DOHH2 (cell line): ENCODE measurements around the gene ARRB2.

Experiments
- H3F3A ChIP-seq: fragments of 200-600 bp; sonication (generic), shearing (Covaris generic); 2 replicates; pipeline ENCODE4 v1.6.0; 2016; ENCODE audit warnings: antibody characterized with exemption, mild to moderate bottlenecking; ENCODE audit not compliant: control insufficient read depth, insufficient read depth
- H3K27ac ChIP-seq: fragments of 200-600 bp; sonication (generic); 2 replicates; pipeline ENCODE4 v1.5.1; 2014; ENCODE audit warnings: low read depth, mild to moderate bottlenecking, low read length, moderate library complexity
- H3K27me3 ChIP-seq: fragments of 200-600 bp; sonication (generic); 2 replicates; pipeline ENCODE4 v1.6.1; 2014; ENCODE audit warnings: mild to moderate bottlenecking, low read length, mixed read lengths; ENCODE audit not compliant: control insufficient read depth
- H3K36me3 ChIP-seq: fragments of 200-600 bp; sonication (generic); 2 replicates; pipeline ENCODE4 v1.6.1; 2014; ENCODE audit warnings: mild to moderate bottlenecking, low read length, moderate library complexity, mixed read lengths; ENCODE audit not compliant: control insufficient read depth
- H3K4me1 ChIP-seq: fragments of 200-600 bp; sonication (generic); 2 replicates; pipeline ENCODE4 v1.6.1; 2014; ENCODE audit warnings: mild to moderate bottlenecking, low read length, mixed read lengths; ENCODE audit not compliant: control insufficient read depth
- H3K4me2 ChIP-seq: fragments of 200-600 bp; sonication (generic); 2 replicates; pipeline ENCODE4 v1.6.0; 2014; ENCODE audit warnings: mild to moderate bottlenecking, low read length, moderate library complexity
- H3K4me3 ChIP-seq: fragments of 200-600 bp; sonication (generic); 2 replicates; pipeline ENCODE4 v1.5.1; 2014; ENCODE audit warnings: mild to moderate bottlenecking, low read length, mixed read lengths
- H3K79me2 ChIP-seq: fragments of 200-600 bp; sonication (generic); 2 replicates; pipeline ENCODE4 v1.6.1; 2014; ENCODE audit warnings: mild to moderate bottlenecking, low read length, mixed read lengths; ENCODE audit not compliant: control insufficient read depth
- H3K9me2 ChIP-seq: fragments of 200-600 bp; sonication (generic); replicated peaks from 2 replicates; pipeline ENCODE4 v1.6.1; 2014; ENCODE audit warnings: mild to moderate bottlenecking, low read length, mixed read lengths; ENCODE audit not compliant: control insufficient read depth
- H3K9me3 ChIP-seq: fragments of 200-600 bp; sonication (generic); 2 replicates; pipeline ENCODE4 v1.6.1; 2014; ENCODE audit warnings: antibody characterized with exemption, low read length, mixed read lengths; ENCODE audit not compliant: control insufficient read depth, insufficient read depth
- H4K20me1 ChIP-seq: fragments of 200-600 bp; sonication (generic); 2 replicates; pipeline ENCODE4 v1.6.0; 2014; ENCODE audit warnings: low read depth, mild to moderate bottlenecking, antibody characterized with exemption, low read length, moderate library complexity; ENCODE audit not compliant: control insufficient read depth, insufficient read depth
- EZH2phosphoT487 ChIP-seq: fragments of 200-600 bp; sonication (generic); IDR thresholded peaks from 2 replicates; pipeline ENCODE4 v1.6.1; 2017; ENCODE audit warnings: borderline replicate concordance, mild to moderate bottlenecking, antibody characterized with exemption, low read length, moderate library complexity, mixed read lengths
- TF ChIP-seq, protein P1 (sequence below): fragments of 200-600 bp; sonication (generic); IDR thresholded peaks from one replicate; pipeline ENCODE4 v1.5.1; 2014; ENCODE audit warnings: antibody characterized with exemption, mild to moderate bottlenecking, low read depth, low read length; ENCODE audit not compliant: poor library complexity, severe bottlenecking

Gene ARRB2

DNA sequence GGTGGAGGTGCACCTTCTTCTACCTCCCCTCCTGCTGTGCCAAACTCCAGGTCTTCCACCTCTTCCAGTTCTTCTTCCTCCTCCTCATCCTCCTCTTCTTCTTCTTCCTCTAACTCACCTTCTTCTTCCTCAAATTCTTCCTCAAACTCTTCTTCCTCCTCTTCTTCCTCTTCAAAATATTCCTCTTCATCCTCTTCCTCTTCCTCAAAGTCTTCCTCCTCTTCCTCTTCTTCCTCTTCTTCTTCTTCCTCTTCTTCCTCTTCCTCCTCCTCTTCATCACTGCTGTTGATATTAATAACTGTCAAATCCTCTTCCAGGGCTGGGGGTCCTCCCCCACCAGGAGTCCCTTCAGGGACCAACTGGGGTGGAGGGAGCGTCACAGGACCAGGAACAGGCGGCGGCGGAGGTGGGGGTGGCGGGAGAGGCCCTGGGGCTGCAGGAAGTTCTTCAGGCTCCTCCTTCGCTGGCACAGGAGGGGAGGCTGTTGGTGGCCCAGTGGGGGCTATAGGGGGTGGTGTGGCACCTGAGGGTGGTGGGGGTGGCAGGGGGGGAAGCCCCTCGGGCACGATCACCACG is 38.3 kb upstream of the ARRB2 start:
- Histone ChIP-seq H3K4me3 (no peak overlapping the region), H3K36me3 (peaks cover 65% of the 10 kb centered on the region), H3K79me2 (no peaks in the 10 kb centered on the region), H3K4me2 (no peak overlapping the region), H3K27me3 (0 out of 2 replicates have a peak, but pooled peaks cover 3% of the 10 kb centered on the region), H3K9me2 (no peaks in the 10 kb centered on the region), H3F3A (peaks cover 10% of the 10 kb centered on the region; the same call in 1 of the 2 replicates), H3K27ac (no peak overlapping the region), H3K9me3 (no peaks in the 10 kb centered on the region), H3K4me1 (no peaks in the 10 kb centered on the region), H4K20me1 (no peaks in the 10 kb centered on the region)
- TF ChIP-seq, protein P1, sequence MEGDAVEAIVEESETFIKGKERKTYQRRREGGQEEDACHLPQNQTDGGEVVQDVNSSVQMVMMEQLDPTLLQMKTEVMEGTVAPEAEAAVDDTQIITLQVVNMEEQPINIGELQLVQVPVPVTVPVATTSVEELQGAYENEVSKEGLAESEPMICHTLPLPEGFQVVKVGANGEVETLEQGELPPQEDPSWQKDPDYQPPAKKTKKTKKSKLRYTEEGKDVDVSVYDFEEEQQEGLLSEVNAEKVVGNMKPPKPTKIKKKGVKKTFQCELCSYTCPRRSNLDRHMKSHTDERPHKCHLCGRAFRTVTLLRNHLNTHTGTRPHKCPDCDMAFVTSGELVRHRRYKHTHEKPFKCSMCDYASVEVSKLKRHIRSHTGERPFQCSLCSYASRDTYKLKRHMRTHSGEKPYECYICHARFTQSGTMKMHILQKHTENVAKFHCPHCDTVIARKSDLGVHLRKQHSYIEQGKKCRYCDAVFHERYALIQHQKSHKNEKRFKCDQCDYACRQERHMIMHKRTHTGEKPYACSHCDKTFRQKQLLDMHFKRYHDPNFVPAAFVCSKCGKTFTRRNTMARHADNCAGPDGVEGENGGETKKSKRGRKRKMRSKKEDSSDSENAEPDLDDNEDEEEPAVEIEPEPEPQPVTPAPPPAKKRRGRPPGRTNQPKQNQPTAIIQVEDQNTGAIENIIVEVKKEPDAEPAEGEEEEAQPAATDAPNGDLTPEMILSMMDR = no peak
- TF ChIP-seq EZH2phosphoT487 = no peak

DNA sequence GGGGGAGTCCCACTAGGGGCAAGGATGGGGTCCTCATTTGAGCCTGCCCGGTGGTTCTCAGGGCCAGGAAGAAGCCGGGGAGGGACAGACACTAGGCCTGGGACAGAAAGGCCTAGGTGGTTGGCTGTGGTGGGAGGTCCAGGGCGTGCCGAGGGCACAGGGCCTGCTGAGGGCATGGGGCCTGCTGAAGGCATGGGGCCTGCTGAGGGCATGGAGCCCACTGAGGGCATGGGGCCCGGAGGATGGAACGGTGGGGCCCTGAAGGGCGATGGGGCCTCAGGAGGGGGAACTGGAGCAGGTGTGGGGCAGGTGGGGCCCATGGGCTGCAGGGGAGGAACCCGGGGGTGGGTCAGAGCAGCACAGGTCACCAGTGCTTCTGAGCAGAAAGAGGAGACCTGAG is 37.7 kb upstream of the ARRB2 start:
- no peaks in the 10 kb centered on the region for H3K27me3 ChIP-seq
- TF ChIP-seq, protein P1 = no peak
- TF ChIP-seq EZH2phosphoT487 = no peak
- peaks cover 6% of the 10 kb centered on the region; the same call in 1 of the 2 replicates for H3F3A ChIP-seq
- no peaks in the 10 kb centered on the region for H3K79me2 ChIP-seq
- no peak overlapping the region for H3K4me2 ChIP-seq
- H4K20me1 ChIP-seq = no peaks in the 10 kb centered on the region
- H3K36me3 ChIP-seq = peaks cover 70% of the 10 kb centered on the region
- no peak overlapping the region for H3K27ac ChIP-seq
- H3K4me1 ChIP-seq = no peaks in the 10 kb centered on the region
- no peak overlapping the region for H3K4me3 ChIP-seq
- no peaks in the 10 kb centered on the region for H3K9me2 ChIP-seq
- no peaks in the 10 kb centered on the region for H3K9me3 ChIP-seq

DNA sequence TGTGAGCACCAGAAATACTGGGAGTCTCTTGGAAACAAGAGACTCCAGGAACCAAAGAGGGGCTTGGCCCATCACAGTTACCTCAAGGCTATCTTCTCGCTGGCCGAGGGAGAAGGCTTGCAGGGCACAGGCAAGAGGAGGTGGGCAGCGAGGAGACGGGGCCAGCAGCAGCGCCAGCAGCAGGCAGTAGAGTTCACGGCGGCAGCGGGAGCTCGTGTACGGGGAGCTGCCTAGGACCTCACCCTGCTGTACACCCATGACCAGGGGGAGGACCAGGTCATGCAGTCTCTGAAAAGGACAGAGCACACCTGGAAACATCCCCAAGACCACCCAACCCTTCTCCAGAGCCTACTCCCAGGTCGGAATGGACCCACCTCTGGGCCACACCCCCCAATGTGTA is 37.3 kb upstream of the ARRB2 start:
- H3K36me3 ChIP-seq = peaks cover 71% of the 10 kb centered on the region
- H4K20me1 ChIP-seq = no peaks in the 10 kb centered on the region
- H3K27me3 ChIP-seq = no peaks in the 10 kb centered on the region

More for the DNA sequence above, 37.3 kb upstream of the ARRB2 start:
- Histone ChIP-seq H3K9me2 (no peaks in the 10 kb centered on the region), H3K4me1 (no peaks in the 10 kb centered on the region), H3K27ac (no peak overlapping the region), H3K9me3 (no peaks in the 10 kb centered on the region), H3K79me2 (no peaks in the 10 kb centered on the region), H3K4me2 (no peak overlapping the region), H3F3A (peaks cover 6% of the 10 kb centered on the region; the same call in 1 of the 2 replicates), H3K4me3 (no peak overlapping the region)
- no peak for TF ChIP-seq EZH2phosphoT487
- TF ChIP-seq, protein P1 = no peak
